Measurements from ENCODE around the gene FMO5. TPM values are rescaled to one million over a fixed set of nuclear protein-coding genes. Genes with fewer than 3 reads are reported as not detected.

FMO5 gene
- total RNA-seq, 4 donors from 2014 or later: 2.1 to 3.9 (median 3.8) TPM

GRCh38 chr1:147216124-147216523, 9.0 kb downstream of the FMO5 start:
- no peaks in the 10 kb centered on the region for H3K27me3 ChIP-seq
- DNase-seq: no peak
- H3K4me1 ChIP-seq: no peaks in the 10 kb centered on the region
- intact Hi-C loops (cut with DNase I; ENCODE audit: low total_unique reads): no loop called here
- H3K36me3 ChIP-seq: no peaks in the 10 kb centered on the region
- H3K9me3 ChIP-seq: no peaks in the 10 kb centered on the region
- no peak overlapping the region for H3K4me3 ChIP-seq
- no peak overlapping the region for H3K27ac ChIP-seq
- TF ChIP-seq POLR2A (IDR thresholded peaks at IDR 0.05) (no peak), CTCF (IDR thresholded peaks at IDR 0.05) (no peak)

GRCh38 chr1:147215540-147215916, 9.6 kb downstream of the FMO5 start:
- H3K27ac ChIP-seq: no peak overlapping the region
- no peaks in the 10 kb centered on the region for H3K36me3 ChIP-seq
- DNase-seq: no peak
- no peak overlapping the region for H3K4me3 ChIP-seq
- intact Hi-C loops (cut with DNase I; ENCODE audit: low total_unique reads): no loop called here
- TF ChIP-seq CTCF (IDR thresholded peaks at IDR 0.05): no peak
- TF ChIP-seq POLR2A (IDR thresholded peaks at IDR 0.05): no peak
- no peaks in the 10 kb centered on the region for H3K9me3 ChIP-seq
- no peaks in the 10 kb centered on the region for H3K27me3 ChIP-seq
- H3K4me1 ChIP-seq: no peaks in the 10 kb centered on the region

- Histone ChIP-seq H3K4me3 (no peak overlapping the region), H3K9me3 (no peaks in the 10 kb centered on the region), H3K36me3 (no peaks in the 10 kb centered on the region), H3K4me1 (no peaks in the 10 kb centered on the region), H3K27me3 (no peaks in the 10 kb centered on the region), H3K27ac (no peak overlapping the region)
- no peak for TF ChIP-seq CTCF (IDR thresholded peaks at IDR 0.05)
- TF ChIP-seq POLR2A (IDR thresholded peaks at IDR 0.05): no peak
- DNase-seq: no peak
- intact Hi-C loops (cut with DNase I; ENCODE audit: low total_unique reads): no loop called here
Observed at GRCh38 chr1:147214842-147215539, 10.1 kb downstream of the FMO5 start.

- H3K27me3 ChIP-seq: no peaks in the 10 kb centered on the region
- intact Hi-C loops (cut with DNase I; ENCODE audit: low total_unique reads): no loop called here
- H3K36me3 ChIP-seq: no peaks in the 10 kb centered on the region
- no peak for TF ChIP-seq POLR2A (IDR thresholded peaks at IDR 0.05)
- TF ChIP-seq CTCF (IDR thresholded peaks at IDR 0.05): no peak
- no peak for DNase-seq
- H3K4me3 ChIP-seq: no peak overlapping the region
- no peak overlapping the region for H3K27ac ChIP-seq
- H3K4me1 ChIP-seq: no peaks in the 10 kb centered on the region
- no peaks in the 10 kb centered on the region for H3K9me3 ChIP-seq
Observed at GRCh38 chr1:147214325-147214724, 10.8 kb downstream of the FMO5 start.

- DNase-seq: no peak
- no peak for TF ChIP-seq CTCF (IDR thresholded peaks at IDR 0.05)
- TF ChIP-seq POLR2A (IDR thresholded peaks at IDR 0.05): no peak
- H3K4me1 ChIP-seq: no peaks in the 10 kb centered on the region
- H3K36me3 ChIP-seq: no peaks in the 10 kb centered on the region
- H3K9me3 ChIP-seq: no peaks in the 10 kb centered on the region
- H3K4me3 ChIP-seq: no peak overlapping the region
- intact Hi-C loops (cut with DNase I; ENCODE audit: low total_unique reads): no loop called here
- no peak overlapping the region for H3K27ac ChIP-seq
- H3K27me3 ChIP-seq: no peaks in the 10 kb centered on the region
Observed at GRCh38 chr1:147213271-147213670, 11.9 kb downstream of the FMO5 start.
